IPS-18c (cell line): ENCODE data around the gene MBNL3.
"Not testable (repeated sequence)": the region's sequence is repeated elsewhere in the genome, so short reads cannot be mapped to it uniquely, and the experiment has no call there.

Experiments
- H3K4me3 ChIP-seq: 2 replicates; pipeline ENCODE4 v1.7.0; 2013; ENCODE audit warnings: low read depth, mild to moderate bottlenecking, low read length, moderate library complexity; ENCODE audit not compliant: insufficient read depth
- H3K9me3 ChIP-seq: one replicate; pipeline ENCODE4 v1.6.1; 2013; ENCODE audit warnings: mild to moderate bottlenecking, low read length, moderate library complexity; ENCODE audit not compliant: control insufficient read depth, insufficient read depth

MBNL3 gene

DNA sequence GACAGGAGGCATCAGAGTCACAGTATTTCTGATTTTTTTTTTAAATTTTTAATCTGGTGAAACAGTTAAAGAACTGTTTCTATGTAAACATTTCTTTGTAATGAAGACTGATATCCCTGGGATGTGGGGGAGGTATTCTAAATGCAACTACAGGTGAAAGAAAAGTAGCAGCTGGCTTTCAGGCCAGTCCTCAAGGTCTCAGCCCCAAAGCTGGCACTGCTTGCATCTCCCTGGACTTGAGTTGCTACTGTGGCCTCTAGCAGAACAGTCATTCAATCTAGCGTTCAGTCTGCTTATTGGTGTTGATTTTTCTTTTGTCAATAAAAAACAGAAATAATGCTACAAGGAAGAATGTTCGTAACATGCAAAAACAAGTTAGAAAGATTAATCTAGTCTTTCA, 4.9 kb downstream of the MBNL3 start:
- H3K9me3 ChIP-seq = no peaks in the 10 kb centered on the region
- no peak overlapping the region for H3K4me3 ChIP-seq

DNA sequence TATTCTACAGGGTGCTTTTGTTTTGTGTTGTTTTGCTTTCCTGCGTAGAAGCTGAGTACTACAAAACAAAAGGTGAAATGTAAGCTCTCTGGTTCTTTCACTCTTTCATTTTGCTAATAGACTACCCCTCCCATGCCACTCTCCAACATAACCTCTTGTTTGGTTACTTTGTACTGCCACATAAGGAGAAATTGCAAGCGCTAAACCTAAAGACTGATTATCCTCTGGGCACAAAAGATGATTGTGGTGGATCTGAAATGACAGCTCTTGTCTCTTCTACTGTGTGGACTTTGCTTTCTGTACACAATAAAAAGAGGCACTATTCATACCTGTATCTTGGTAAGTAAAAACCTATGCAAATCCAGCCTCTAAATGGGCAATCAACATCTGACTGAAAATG, 5.3 kb downstream of the MBNL3 start:
- H3K4me3 ChIP-seq = no peak overlapping the region
- no peaks in the 10 kb centered on the region for H3K9me3 ChIP-seq

DNA sequence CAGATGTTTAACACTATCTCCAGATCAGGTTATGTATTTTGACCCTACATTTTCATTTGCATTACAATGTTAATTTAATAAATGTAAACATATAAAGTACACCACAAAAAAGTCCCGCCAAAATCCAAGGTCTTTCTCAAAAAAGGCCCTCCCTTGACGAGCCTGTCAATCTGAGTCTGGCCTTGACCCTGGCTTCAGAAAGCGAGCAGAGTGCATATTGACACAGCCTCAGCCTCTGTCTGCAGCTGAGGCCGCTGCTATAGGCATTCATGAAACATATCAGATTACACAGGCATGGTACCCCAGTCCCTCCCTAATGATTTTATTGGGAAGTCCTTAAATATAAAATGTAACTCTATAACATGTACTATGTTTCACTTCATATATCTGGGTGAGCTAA, 6.2 kb downstream of the MBNL3 start:
- no peaks in the 10 kb centered on the region for H3K9me3 ChIP-seq
- no peak overlapping the region for H3K4me3 ChIP-seq

DNA sequence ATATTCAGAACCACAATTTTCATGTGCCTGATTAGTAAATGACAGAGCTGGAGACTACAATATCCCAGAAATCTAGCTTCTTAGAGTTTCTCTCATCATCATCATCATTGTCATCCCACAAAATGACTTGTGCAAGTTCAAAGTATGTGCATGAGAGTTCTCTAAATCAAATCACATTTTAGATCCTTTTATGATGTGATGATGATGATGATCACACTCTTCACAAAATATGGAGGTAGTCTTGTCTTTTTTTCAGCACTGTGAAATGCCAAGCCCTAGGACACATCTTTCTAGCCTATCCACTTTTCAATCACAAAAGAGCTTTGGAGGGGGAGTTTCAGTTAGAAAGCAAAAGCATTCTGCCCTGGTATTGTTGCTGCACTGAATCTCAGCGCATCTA, 7.4 kb downstream of the MBNL3 start:
- no peaks in the 10 kb centered on the region for H3K9me3 ChIP-seq

DNA sequence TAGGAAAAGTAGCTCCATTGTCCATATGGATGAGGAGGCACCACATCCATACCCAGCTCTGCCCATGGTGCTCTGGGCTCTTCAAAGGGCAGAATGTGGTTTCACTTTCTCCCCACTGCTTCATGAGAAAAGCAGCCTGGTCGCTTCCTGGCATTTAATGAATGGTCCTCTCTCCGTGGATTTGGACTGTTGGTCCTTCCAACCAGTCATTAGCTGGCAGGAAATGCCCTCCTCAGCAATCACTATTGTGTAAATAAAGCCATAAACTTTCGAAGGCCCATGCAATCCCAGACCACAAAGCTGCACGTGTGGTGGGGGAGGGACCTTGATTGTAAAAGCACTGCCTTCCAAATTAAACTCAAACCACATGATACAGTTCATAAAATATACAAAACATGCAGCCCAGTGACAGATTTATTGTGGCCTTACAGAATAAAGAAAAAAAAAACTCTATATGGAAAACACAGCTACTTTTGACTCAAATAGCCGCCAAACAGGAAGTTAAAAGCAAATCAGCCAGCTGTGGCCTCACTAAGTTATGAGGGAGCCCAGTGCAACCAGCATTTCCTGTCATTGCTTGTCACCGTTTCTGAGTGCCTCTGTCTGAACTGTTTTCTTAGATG, 8.1 kb downstream of the MBNL3 start:
- Histone ChIP-seq H3K9me3 (no peaks in the 10 kb centered on the region), H3K4me3 (no peak overlapping the region)

More for the DNA sequence above, 7.4 kb downstream of the MBNL3 start:
- H3K4me3 ChIP-seq = no peak overlapping the region

DNA sequence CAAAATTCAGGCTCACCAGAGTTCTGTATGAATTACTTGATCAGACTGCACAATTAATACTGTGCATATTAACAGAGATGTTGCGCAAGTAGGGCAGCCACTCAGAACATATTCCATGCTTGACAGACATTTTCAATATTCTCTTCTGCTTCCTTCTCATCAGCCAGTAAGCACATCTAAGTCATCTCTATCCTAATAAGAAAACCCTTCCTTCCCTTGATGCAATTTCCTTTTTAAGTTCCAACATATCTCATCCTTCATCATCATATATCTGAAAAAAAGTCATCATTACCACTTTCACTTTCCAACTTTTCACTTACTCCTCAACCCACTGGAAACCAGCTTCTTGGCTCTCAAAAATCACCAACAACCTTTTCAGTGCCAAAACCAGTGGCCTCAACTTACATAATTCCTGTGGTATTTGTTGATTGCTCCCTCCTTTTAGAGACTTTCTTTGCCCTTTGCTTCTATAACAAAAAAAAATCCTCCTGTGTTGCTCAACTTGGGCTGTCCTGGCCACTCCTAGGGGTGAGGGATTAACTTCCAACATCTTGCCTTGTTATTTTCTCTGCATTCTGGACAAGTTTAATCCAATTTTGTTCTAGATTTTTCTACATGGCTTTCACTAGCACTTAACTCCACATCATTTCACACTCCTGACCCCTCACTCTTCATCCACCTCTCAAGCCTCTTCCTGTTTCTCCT, 14.1 kb downstream of the MBNL3 start:
- H3K4me3 ChIP-seq = no peak overlapping the region

DNA sequence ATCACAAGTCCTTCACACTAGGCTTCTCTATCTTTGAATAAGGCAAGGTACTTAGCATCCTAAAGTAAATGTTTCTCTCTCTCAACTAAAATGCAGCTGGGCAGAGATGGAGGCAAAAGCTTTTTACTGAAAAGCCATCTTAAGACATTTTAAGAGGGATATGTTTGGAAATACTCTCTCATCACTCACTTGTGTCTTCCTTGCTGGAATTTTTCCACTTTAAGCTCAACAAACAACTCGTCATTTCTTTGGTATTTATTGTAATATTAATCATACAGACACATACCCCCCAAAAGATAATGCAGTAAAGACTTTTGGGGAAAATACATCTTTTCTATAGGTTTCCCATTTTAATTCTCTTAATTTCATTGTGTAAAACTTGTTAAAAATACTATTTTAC, 16.4 kb downstream of the MBNL3 start:
- Histone ChIP-seq H3K9me3 (no peaks in the 10 kb centered on the region), H3K4me3 (no peak overlapping the region)

More for the DNA sequence above, 14.1 kb downstream of the MBNL3 start:
- no peaks in the 10 kb centered on the region for H3K9me3 ChIP-seq

DNA sequence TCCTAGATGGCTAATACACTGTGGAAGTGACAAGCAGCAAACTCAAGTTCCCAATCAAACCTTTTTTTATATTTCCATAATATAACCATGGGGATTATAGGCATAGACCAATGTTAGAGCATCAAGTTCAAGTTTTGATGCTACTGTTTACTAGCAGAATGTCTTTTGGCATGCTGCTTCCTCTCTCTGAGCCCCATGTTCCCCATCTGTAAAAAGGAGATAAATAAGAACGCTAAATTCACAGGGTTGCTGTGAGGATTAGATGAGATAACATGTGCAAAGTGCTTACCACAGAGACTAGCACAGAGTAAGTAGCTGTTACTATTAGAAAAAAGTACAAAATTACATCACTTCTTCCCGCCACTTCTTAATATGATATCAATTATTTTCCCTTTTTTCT, 18.0 kb downstream of the MBNL3 start:
- Histone ChIP-seq H3K4me3 (no peak overlapping the region), H3K9me3 (no peaks in the 10 kb centered on the region)

DNA sequence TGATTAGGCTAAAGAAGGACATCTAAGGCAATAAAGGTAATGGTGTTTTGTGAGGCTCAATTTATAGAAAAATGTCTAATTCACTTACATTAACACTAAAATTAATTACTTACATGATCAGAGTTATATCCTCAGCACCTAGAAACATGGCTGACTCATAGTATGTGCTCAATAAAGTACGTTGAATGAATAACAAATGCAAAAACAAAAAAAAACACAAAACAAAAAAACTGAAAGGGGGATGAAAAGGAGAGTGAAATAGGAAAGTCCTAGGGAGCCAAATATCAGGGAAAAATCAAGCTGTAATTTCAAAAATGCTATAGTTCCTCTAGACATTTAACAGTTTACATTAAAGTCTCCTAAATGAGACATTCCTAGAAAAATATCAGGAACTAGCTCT, 18.7 kb downstream of the MBNL3 start:
- Histone ChIP-seq H3K9me3 (no peaks in the 10 kb centered on the region), H3K4me3 (no peak overlapping the region)

DNA sequence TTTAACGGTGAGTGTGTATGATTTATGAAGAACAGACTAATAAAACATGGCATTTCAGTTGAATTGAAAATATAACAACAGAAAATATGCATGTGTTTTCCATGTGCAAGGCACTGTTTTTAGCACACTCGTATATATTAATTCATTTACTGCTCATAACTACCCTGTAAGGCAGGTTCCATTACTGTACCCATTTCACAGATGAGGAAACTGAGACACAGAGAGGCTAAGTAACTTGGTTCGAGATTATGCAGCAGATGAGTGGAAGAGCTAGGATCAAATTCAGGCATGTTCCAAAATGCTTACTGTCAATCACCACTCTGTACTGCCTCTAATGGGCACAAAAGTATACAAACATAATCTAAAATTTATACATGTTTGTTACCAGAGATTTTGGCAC, 20.4 kb downstream of the MBNL3 start:
- peaks cover 3% of the 10 kb centered on the region for H3K9me3 ChIP-seq
- no peak overlapping the region for H3K4me3 ChIP-seq

DNA sequence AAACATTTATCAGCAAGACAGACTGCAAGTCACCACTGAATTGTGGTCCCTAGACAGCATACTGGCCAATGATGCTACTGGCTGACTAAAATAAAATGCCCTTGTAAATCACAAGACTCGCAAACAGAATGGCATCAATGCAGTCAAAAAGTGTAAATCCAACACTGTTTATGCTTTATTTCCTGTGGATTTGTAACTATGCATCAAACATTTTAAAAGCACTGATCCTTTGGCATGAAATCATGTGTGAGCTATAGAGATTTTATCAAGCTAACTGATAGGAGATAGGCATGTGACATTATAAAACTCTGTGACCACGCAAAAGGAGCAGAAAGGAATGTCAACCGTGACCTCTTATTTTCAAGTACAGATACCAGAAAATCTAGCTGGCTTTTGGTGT, 20.8 kb downstream of the MBNL3 start:
- peaks cover 3% of the 10 kb centered on the region for H3K9me3 ChIP-seq
- no peak overlapping the region for H3K4me3 ChIP-seq

DNA sequence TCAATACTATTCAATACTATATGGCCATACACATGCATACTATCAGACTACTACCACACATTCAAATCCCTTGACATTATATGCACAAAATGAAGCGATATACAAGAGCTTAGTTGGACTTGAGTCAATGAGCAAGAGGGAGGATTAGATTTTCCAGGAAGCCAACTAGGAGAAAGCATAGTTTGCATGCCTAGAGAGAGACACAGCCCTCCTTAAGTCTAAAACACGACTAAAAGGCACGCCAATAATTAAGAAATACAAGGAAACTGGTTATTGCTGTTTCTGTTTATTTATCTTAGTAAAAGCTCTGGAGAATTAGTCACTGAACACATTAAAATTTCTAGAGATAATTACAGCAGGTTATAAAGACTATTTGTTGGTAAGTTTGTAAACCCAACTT, 21.8 kb downstream of the MBNL3 start:
- Histone ChIP-seq H3K4me3 (no peak overlapping the region), H3K9me3 (peaks cover 3% of the 10 kb centered on the region)

DNA sequence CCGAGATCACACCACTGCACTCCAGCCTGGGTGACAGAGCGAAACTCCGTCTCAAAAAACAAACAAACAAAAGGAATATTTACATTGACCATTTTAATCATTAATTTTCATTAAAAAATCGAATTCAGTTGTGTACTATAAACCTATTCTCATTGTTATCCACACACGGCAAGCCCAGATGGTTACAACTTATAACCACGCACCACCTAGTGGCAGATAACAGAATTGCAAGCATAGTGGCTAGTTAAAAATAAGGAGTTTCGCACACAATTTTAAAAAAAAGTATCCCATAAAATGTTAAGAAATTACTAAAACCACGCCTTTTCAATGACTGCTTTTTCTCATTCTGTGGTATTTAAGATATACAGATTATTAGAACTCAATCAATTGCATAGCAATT, 25.4 kb downstream of the MBNL3 start:
- no peak overlapping the region for H3K4me3 ChIP-seq
- H3K9me3 ChIP-seq = peaks cover 3% of the 10 kb centered on the region

DNA sequence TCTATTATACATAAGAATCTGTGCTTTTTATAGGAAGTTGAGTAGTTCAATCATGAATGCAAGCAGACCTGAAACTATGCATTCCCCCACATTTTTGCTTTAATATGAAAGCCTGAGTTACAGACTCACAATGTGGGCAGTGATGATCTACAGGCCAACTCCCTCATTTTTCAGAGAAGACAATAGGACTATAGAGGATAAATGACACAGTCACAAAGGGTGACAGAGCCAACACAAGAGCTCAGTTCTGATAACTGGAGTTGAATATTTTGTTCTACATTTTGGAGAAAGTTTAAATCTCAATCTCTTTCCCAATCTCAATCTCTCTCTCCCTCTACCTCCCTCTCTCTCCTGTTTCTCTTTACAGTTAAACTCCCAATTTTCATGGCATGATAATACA, 27.0 kb downstream of the MBNL3 start:
- peaks cover 3% of the 10 kb centered on the region for H3K9me3 ChIP-seq
- no peak overlapping the region for H3K4me3 ChIP-seq

DNA sequence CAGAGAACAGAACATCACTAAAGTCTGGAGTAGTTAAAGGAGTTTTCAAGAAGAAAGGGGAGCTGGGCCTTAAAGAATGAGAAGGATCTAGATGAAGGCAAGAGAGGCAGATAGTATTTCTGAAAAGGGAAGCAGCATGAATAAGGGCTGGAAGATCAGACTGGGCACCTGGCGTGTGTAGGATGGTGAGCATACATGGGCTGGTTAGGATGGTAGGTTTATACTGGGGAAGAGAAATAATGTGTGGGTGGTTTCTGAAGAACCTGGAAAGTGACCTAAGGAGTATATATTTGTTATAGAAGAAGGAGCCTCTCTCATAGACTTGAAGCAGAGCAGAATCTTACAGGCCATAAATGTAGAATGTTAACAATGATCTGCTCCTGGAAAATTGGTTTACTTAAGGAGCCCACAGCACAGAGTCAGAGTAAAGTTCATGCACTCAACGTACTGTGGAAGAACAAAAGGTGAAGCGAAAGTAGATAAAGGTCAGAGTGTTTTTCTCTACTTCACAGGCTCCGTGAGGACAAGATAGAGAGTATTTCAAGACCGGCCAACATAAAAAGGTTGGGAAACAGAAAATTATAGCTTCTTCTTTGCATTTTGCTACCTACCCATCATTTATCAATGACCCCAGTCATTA, 35.8 kb downstream of the MBNL3 start:
- Histone ChIP-seq H3K4me3 (no peak overlapping the region), H3K9me3 (no peaks in the 10 kb centered on the region)

DNA sequence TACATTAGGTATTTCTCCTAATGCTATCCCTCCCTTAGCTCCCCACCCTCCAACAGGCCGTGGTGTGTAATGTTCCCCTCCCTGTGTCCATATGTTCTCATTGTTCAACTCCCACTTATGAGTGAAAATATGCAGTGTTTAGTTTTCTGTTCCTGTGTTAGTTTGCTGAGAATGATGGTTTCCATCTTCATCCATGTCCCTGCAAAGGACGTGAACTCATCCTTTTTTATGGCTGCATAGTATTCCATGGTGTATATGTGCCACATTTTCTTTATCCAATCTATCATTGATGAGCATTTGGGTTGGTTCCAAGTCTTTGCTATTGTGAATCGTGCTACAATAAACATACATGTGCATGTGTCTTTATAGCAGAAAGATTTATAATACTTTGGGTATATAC, 42.9 kb downstream of the MBNL3 start:
- not testable (repeated sequence) for H3K9me3 ChIP-seq, H3K4me3 ChIP-seq

DNA sequence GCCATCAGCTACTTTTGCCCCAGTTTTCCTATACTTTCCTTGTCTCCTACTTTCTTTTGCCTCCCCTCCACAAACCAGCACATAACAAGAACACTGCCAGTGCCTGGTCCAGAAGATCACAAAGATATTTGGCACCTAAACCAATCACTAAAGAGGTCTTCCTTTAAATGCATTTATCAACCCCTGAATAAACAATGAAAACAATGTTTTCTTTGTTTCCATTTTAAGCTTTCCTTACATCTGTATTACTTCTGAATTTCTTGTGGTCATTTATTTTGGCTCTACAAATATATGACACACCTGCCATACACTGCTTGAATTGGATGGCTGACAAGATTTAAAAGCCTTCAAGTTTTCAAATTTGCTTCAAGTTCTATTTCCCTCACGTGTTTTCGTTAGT, 43.9 kb downstream of the MBNL3 start:
- H3K4me3 ChIP-seq = no peak overlapping the region
- no peaks in the 10 kb centered on the region for H3K9me3 ChIP-seq
